GM19397 (cell line): Measurements from ENCODE around the gene SLC25A5.
A peak's percentile ranks its signal among the peaks of the same experiment; 100 is the strongest.
"Not testable (repeated sequence)": the region's sequence is repeated elsewhere in the genome, so short reads cannot be mapped to it uniquely, and the experiment has no call there.

Source experiments
- ATAC-seq: cut with Tn5 transposase; IDR thresholded peaks from one replicate; pipeline ENCODE4 v1.9.1; 2021; ENCODE audit warnings: mild to moderate bottlenecking, moderate library complexity; ENCODE audit not compliant: unreplicated experiment

Gene SLC25A5

GRCh38 chrX:119467842-119468550 lies at the start of gene SLC25A5:
SLC25A5 (plus strand) TSS chrX:119468444; CDS start chrX:119468516, 72 bp downstream.
- peak; percentile 88 for ATAC-seq

GRCh38 chrX:119419146-119419545 lies 49.1 kb upstream of the SLC25A5 start:
- no peak for ATAC-seq

GRCh38 chrX:119419898-119420297 lies 48.3 kb upstream of the SLC25A5 start:
- no peak for ATAC-seq

GRCh38 chrX:119421016-119421705 lies 47.1 kb upstream of the SLC25A5 start:
- no peak for ATAC-seq

- no peak for ATAC-seq
These were observed 44.6 kb upstream of the SLC25A5 start for GRCh38 chrX:119423631-119424030.

GRCh38 chrX:119424999-119425398 lies 43.2 kb upstream of the SLC25A5 start:
- ATAC-seq, result no peak

GRCh38 chrX:119427024-119427794 lies 41.0 kb upstream of the SLC25A5 start:
- ATAC-seq, result peak; percentile 91

- no peak for ATAC-seq
These were observed 40.5 kb upstream of the SLC25A5 start for GRCh38 chrX:119427795-119428185.

- no peak for ATAC-seq
These were observed 38.8 kb upstream of the SLC25A5 start for GRCh38 chrX:119429471-119429870.

- not testable (repeated sequence) for ATAC-seq
These were observed 26.9 kb upstream of the SLC25A5 start for GRCh38 chrX:119441295-119441694.

GRCh38 chrX:119442286-119442685 lies 26.0 kb upstream of the SLC25A5 start:
- ATAC-seq, result no peak

GRCh38 chrX:119453202-119453601 lies 15.0 kb upstream of the SLC25A5 start:
- ATAC-seq, result no peak

GRCh38 chrX:119455264-119455663 lies 13.0 kb upstream of the SLC25A5 start:
- no peak for ATAC-seq

GRCh38 chrX:119459181-119459580 lies 9.1 kb upstream of the SLC25A5 start:
- no peak for ATAC-seq

- ATAC-seq, result no peak
These were observed 2.7 kb upstream of the SLC25A5 start for GRCh38 chrX:119465555-119465954.

- no peak for ATAC-seq
These were observed 1.3 kb upstream of the SLC25A5 start for GRCh38 chrX:119466970-119467369.

GRCh38 chrX:119467433-119467832 lies 811 bp upstream of the SLC25A5 start:
- ATAC-seq, result no peak

GRCh38 chrX:119468551-119469312 lies 488 bp downstream of the SLC25A5 start:
- ATAC-seq, result peak; percentile 71

GRCh38 chrX:119469313-119469635 lies 1.0 kb downstream of the SLC25A5 start:
- no peak for ATAC-seq

- no peak for ATAC-seq
These were observed 6.6 kb downstream of the SLC25A5 start for GRCh38 chrX:119474615-119475388.
